H9 (cell line): Measurements from ENCODE around the gene REG3G. TPM values are rescaled to one million over a fixed set of nuclear protein-coding genes. Genes with fewer than 3 reads are reported as not detected.

Source experiments
- DNase-seq: peaks from one replicate; pipeline ENCODE4 v3.0.0-alpha.2; 2017
- H2AFZ ChIP-seq: one replicate; pipeline ENCODE4 v1.6.1; 2013; ENCODE audit warnings: mild to moderate bottlenecking, low read length, control low read depth, moderate library complexity
- H2AK5ac ChIP-seq: 2 replicates; pipeline ENCODE4 v1.6.1; 2013; ENCODE audit warnings: low read length, control low read depth, mixed read lengths; ENCODE audit not compliant: insufficient read length
- H2BK120ac ChIP-seq: one replicate; pipeline ENCODE4 v1.6.1; 2013; ENCODE audit warnings: low read depth, mild to moderate bottlenecking, low read length, control low read depth, inconsistent platforms; ENCODE audit not compliant: poor library complexity, severe bottlenecking
- H2BK12ac ChIP-seq: 2 replicates; pipeline ENCODE4 v1.6.1; 2013; ENCODE audit warnings: low read length, control low read depth, mixed read lengths, low read depth; ENCODE audit not compliant: insufficient read length
- H2BK15ac ChIP-seq: 2 replicates; pipeline ENCODE4 v1.6.1; 2013; ENCODE audit warnings: low read depth, low read length, control low read depth
- H2BK20ac ChIP-seq: one replicate; pipeline ENCODE4 v1.6.1; 2013; ENCODE audit warnings: low read depth, mild to moderate bottlenecking, low read length, control low read depth, inconsistent platforms; ENCODE audit not compliant: poor library complexity, severe bottlenecking
- H2BK5ac ChIP-seq: 2 replicates; pipeline ENCODE4 v1.6.1; 2013; ENCODE audit warnings: low read length, control low read depth, mixed read lengths; ENCODE audit not compliant: insufficient read length
- H3K14ac ChIP-seq: 2 replicates; pipeline ENCODE4 v1.6.1; 2013; ENCODE audit warnings: low read length, control low read depth; ENCODE audit not compliant: insufficient read depth
- H3K18ac ChIP-seq: 2 replicates; pipeline ENCODE4 v1.6.1; 2013; ENCODE audit warnings: low read depth, mild to moderate bottlenecking, mixed read lengths, low read length, control low read depth; ENCODE audit not compliant: insufficient read length
- H3K23ac ChIP-seq: 2 replicates; pipeline ENCODE4 v1.6.1; 2013; ENCODE audit warnings: low read length, control low read depth, mixed read lengths, low read depth; ENCODE audit not compliant: insufficient read length
- H3K23me2 ChIP-seq: 2 replicates; pipeline ENCODE4 v1.6.1; 2013; ENCODE audit warnings: low read depth, mild to moderate bottlenecking, mixed read lengths, low read length, control low read depth; ENCODE audit not compliant: insufficient read length, poor library complexity, severe bottlenecking
- H3K27ac ChIP-seq: 2 replicates; pipeline ENCODE4 v1.5.1; 2013; ENCODE audit warnings: low read length, control low read depth, mixed read lengths, low read depth; ENCODE audit not compliant: insufficient read length
- H3K27me3 ChIP-seq: 2 replicates; pipeline ENCODE4 v1.6.1; 2013; ENCODE audit warnings: low read length, control low read depth, inconsistent platforms; ENCODE audit not compliant: insufficient read depth
- H3K4ac ChIP-seq: 2 replicates; pipeline ENCODE4 v1.6.1; 2013; ENCODE audit warnings: low read depth, mild to moderate bottlenecking, control low read depth, inconsistent platforms, low read length, moderate library complexity
- H3K4me1 ChIP-seq: 2 replicates; pipeline ENCODE4 v1.6.1; 2013; ENCODE audit warnings: low read length, control low read depth, inconsistent platforms; ENCODE audit not compliant: insufficient read depth
- H3K4me2 ChIP-seq: 2 replicates; pipeline ENCODE4 v1.6.1; 2013; ENCODE audit warnings: low read length, control low read depth, mixed read lengths; ENCODE audit not compliant: insufficient read length, insufficient read depth
- H3K56ac ChIP-seq: 2 replicates; pipeline ENCODE4 v1.6.1; 2013; ENCODE audit warnings: low read depth, mild to moderate bottlenecking, mixed read lengths, low read length, control low read depth; ENCODE audit not compliant: insufficient read length
- H3K79me1 ChIP-seq: 2 replicates; pipeline ENCODE4 v1.6.1; 2013; ENCODE audit warnings: low read depth, mild to moderate bottlenecking, moderate library complexity, low read length, control low read depth, inconsistent platforms; ENCODE audit not compliant: insufficient read depth, poor library complexity, severe bottlenecking
- H3K79me2 ChIP-seq: 2 replicates; pipeline ENCODE4 v1.6.1; 2013; ENCODE audit warnings: low read length, control low read depth, inconsistent platforms; ENCODE audit not compliant: insufficient read depth
- H3K9ac ChIP-seq: 2 replicates; pipeline ENCODE4 v1.6.1; 2013; ENCODE audit warnings: low read length, control low read depth, mixed read lengths; ENCODE audit not compliant: insufficient read length; ENCODE audit errors: extremely low read depth
- H3K9me3 ChIP-seq: one replicate; pipeline ENCODE4 v1.6.1; 2013; ENCODE audit warnings: low read depth, low read length, inconsistent platforms; ENCODE audit not compliant: control insufficient read depth
- H3T11ph ChIP-seq: one replicate; pipeline ENCODE4 v1.6.1; 2013; ENCODE audit warnings: mild to moderate bottlenecking, low read length, control low read depth, inconsistent platforms
- H4K20me1 ChIP-seq: one replicate; pipeline ENCODE4 v1.6.1; 2013; ENCODE audit not compliant: control insufficient read depth, insufficient read length, insufficient read depth
- H4K5ac ChIP-seq: 2 replicates; pipeline ENCODE4 v1.6.1; 2013; ENCODE audit warnings: low read depth, mild to moderate bottlenecking, mixed read lengths, low read length, control low read depth; ENCODE audit not compliant: insufficient read length
- H4K8ac ChIP-seq: replicated peaks from 2 replicates; pipeline ENCODE4 v1.6.1; 2013; ENCODE audit warnings: low read length, control low read depth, mixed read lengths, low read depth; ENCODE audit not compliant: insufficient read length
- H4K91ac ChIP-seq: 2 replicates; pipeline ENCODE4 v1.6.1; 2013; ENCODE audit warnings: low read depth, mild to moderate bottlenecking, moderate library complexity, mixed read lengths, low read length, control low read depth; ENCODE audit not compliant: insufficient read length
- H3K27ac Mint-ChIP-seq, 3 experiments: 2 replicates in 2 of 3; 3 replicates in 1 of 3; pipeline ENCODE4 v1.8.0; 2020 to 2021; ENCODE audit warnings: mixed read lengths in 3 of 3, mild to moderate bottlenecking in 1 of 3, moderate library complexity in 1 of 3
- H3K27me3 Mint-ChIP-seq: 2 replicates; pipeline ENCODE4 v1.8.0; 2021; ENCODE audit warnings: low read depth, mild to moderate bottlenecking, moderate library complexity, mixed read lengths
- H3K36me3 Mint-ChIP-seq, 3 experiments: 2 replicates in 2 of 3; 3 replicates in 1 of 3; pipeline ENCODE4 v1.8.0; 2020 to 2021; ENCODE audit warnings: low read depth in 3 of 3, mixed read lengths in 3 of 3; ENCODE audit not compliant: insufficient read depth in 1 of 3
- H3K4me1 Mint-ChIP-seq, 2 experiments: 2 replicates each; pipeline ENCODE4 v1.8.0; 2020; ENCODE audit warnings: mixed read lengths in 2 of 2
- H3K4me3 Mint-ChIP-seq, 2 experiments: 2 replicates in 1 of 2; 3 replicates in 1 of 2; pipeline ENCODE4 v1.8.0; 2020 to 2021; ENCODE audit warnings: mild to moderate bottlenecking in 2 of 2, mixed read lengths in 2 of 2, moderate library complexity in 1 of 2
- H3K9me3 Mint-ChIP-seq, 2 experiments: 2 replicates in 1 of 2; 3 replicates in 1 of 2; pipeline ENCODE4 v1.8.0; 2020; ENCODE audit warnings: mild to moderate bottlenecking in 2 of 2, mixed read lengths in 2 of 2, moderate library complexity in 1 of 2
- CTCF ChIP-seq: fragments of 200-600 bp; sonication (generic); conservative IDR thresholded peaks from 3 replicates; pipeline ENCODE4 v1.8.0; 2021; ENCODE audit warnings: antibody characterized with exemption, mild to moderate bottlenecking
- WGBS: extraction: QIAGEN DNeasy Blood & Tissue Kit; methylation state at CpG from one replicate; pipeline ENCODE4 v1.1.7; 2013; ENCODE audit warnings: missing lambda C conversion rate, low lambda C conversion rate, mixed read lengths; ENCODE audit not compliant: insufficient read length; ENCODE audit errors: extremely low coverage; 5-methylcytosine and 5-hydroxymethylcytosine counted together
- total RNA-seq: library from RNA; stranded (reverse); gene quantifications from 2 replicates; pipeline ENCODE4 v1.2.1, GENCODE V29; 2021

Gene REG3G
- total RNA-seq, 1 experiment from 2014 or later, result not detected

GRCh38 chr2:78979380-78980151 is 45.9 kb upstream of the REG3G start:
- Histone ChIP-seq H2BK12ac (no peak overlapping the region), H2BK5ac (no peak overlapping the region), H3T11ph (no peak overlapping the region), H2BK20ac (no peak overlapping the region), H4K5ac (peak overlapping the region; percentile 24), H2AFZ (no peak overlapping the region), H3K27ac (no peak overlapping the region), H3K56ac (no peak overlapping the region), H2AK5ac (no peak overlapping the region), H3K4me1 (peaks cover 4% of the 10 kb centered on the region; the same call in 1 of the 2 replicates), H4K20me1 (no peaks in the 10 kb centered on the region), H3K23ac (no peak overlapping the region), H3K9ac (no peak overlapping the region), H3K4ac (no peak overlapping the region), H3K18ac (no peak overlapping the region), H4K91ac (no peak overlapping the region), H3K79me1 (no peaks in the 10 kb centered on the region), H3K23me2 (no peaks in the 10 kb centered on the region), H3K79me2 (no peaks in the 10 kb centered on the region), H3K27me3 (no peaks in the 10 kb centered on the region), H3K4me2 (peak overlapping the region; percentile 10), H3K14ac (no peak overlapping the region), H2BK120ac (no peak overlapping the region), H4K8ac (no peak overlapping the region), H2BK15ac (no peak overlapping the region), H3K9me3 (no peaks in the 10 kb centered on the region)
- no peak overlapping the region; a peak in 1 of 5 replicates for H3K4me3 Mint-ChIP-seq
- WGBS, result no CpG with 5 or more reads among the region's 9 CpGs
- TF ChIP-seq CTCF, result peak; percentile 97
- no peaks in the 10 kb centered on the region for H3K27me3 Mint-ChIP-seq
- no peaks in the 10 kb centered on the region for H3K36me3 Mint-ChIP-seq
- no peaks in the 10 kb centered on the region for H3K9me3 Mint-ChIP-seq
- peak overlapping the region in 1 of 3 experiments; percentile 72; a peak in 2 of 7 replicates for H3K27ac Mint-ChIP-seq
- peaks cover 15 to 18% of the 10 kb centered on the region in 2 experiments for H3K4me1 Mint-ChIP-seq
- DNase-seq, result peak; percentile 67
